GM10248 (cell line): Measurements from ENCODE around the gene HSF5.
A peak's percentile ranks its signal among the peaks of the same experiment; 100 is the strongest.

Experiments
- CTCF ChIA-PET: fragments of 300-600 bp; sonication (Branson Sonifier 250); formaldehyde crosslinking; extraction: SDS; loops from one replicate; lab custom pipeline; 2021; ENCODE audit warnings: antibody characterized with exemption; lab: Yijun Ruan, JAX
- POLR2A ChIA-PET: fragments of 350-650 bp; sonication (Branson Sonifier 250); formaldehyde crosslinking; extraction: SDS; loops from one replicate; lab custom pipeline; 2020; ENCODE audit warnings: antibody characterized with exemption; lab: Yijun Ruan, JAX
- DNase-seq: peaks from one replicate; pipeline ENCODE4 v3.0.0; 2012; ENCODE audit errors: extremely low spot score
- CTCF ChIP-seq: IDR thresholded peaks from 2 replicates; pipeline ENCODE4 v1.5.1; 2012; ENCODE audit warnings: mild to moderate bottlenecking, low read depth; ENCODE audit errors: extremely low read depth, missing control alignments, control extremely low read depth

The HSF5 gene

DNA sequence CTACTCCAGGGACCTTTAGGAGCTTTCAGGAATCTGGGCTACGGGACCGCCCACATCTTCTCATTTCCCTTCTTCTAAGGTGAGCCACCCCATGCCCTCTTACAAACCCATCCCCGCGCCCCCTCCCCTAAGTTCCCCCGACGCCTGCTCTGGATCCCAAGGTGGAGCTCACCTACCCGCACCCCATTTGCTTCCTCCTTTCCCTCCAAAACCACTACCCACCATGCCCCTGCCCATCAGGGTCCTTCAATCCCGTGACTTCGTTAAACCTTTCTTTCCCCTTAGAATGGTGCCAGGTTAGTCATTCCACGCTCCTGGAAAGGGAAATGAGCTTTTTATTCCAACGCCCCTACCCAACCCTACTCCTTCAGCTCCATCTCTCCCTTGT, 26.6 kb upstream of the HSF5 start:
- TF ChIP-seq CTCF = no peak
- no peak for DNase-seq
- ChIA-PET POLR2A (interaction anchor here (1.5 kb wide), 2 partner anchors 9 to 116 kb away, joined by 4 to 15 read pairs; no protein-coding TSS in a partner anchor), CTCF (interaction anchor here (0.8 to 1.3 kb wide), 4 partner anchors 13 to 267 kb away, joined by 3 to 4 read pairs (median 4); partner anchors contain the start of gene RNF43)

DNA sequence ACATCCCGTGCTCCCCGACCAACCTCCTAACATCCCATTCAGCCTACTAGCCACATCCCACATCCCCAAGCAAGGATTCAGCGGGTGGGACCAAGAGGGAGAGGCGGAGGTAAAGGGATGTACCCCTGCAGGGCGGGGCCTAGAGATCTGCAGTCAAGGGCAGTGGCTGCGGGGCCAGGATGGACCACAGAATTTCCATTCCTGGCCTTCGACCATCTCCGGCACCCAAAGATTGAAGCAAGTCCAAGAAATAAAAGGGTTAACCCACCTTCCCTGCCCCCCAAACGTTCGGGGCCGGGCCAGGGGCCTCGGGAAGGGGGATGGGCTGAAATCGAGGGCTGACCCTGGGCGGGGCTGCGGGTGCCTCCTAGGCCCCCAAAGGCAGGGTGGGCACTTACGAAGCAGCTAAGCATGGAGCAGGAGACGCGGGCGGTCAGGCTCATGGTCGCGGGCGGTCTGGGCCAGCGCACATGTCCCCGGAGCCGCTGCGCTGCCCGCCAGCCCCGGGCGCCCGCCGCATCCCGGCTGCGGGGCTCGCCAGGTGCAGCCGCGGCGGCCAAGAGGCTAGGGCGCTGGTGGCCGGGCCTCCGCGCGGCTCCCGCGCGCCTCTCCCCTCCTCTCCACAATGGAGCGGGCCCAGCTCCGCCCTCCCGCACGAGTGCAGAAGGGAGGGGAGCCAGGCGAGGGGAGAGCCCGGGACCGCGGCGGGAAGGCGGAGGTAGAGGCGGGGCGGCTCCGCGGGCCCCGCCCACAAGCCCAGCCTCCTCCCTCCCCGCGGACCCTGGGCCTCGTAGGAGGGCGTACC, 26.0 kb upstream of the HSF5 start, which contains the start of gene MTMR4:
MTMR4 (minus strand) TSS at position 674 of the 805 bp plus-strand sequence; CDS start at position 443, 231 bp downstream.
- CTCF ChIA-PET = interaction anchor here (0.8 to 1.7 kb wide), 8 partner anchors 9 to 491 kb away, joined by 3 to 9 read pairs (median 4); partner anchors contain the start of gene RNF43

DNA sequence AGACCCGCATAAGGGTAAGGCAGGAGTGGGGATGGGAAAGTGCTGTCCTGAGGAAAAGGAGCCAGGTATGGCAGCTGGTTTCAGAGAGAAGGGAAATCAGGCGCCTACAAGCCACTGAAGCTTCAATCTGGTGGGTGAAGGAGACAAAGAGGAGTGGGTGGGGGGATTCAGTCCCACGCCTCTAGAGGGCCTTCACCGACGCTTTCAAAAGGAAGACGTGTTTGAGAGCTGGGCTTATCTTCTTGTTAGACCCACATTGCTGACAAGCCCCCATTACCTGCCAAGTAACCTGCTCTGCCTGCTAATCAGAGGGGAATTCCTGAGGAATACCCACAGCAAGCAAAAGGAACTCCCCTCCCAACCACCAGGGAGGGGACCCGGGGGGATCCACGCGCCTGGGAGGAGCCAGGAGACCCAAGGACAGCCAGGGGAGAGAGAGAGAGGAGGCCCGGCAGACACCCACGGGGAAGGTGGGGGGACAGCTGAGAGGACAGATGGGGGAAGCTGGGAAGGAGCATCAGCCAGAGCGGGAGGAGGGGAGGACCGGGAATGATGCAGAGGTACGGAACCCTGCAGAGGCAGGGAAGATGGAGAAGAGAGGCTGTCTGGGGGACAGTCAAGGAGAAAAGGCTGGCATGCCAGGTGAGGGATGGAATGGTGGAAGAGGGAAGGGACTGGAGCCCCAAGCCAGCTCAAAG, 25.2 kb upstream of the HSF5 start:
- no peak for TF ChIP-seq CTCF
- POLR2A ChIA-PET = no interaction called here
- peak; percentile 51 for DNase-seq
- CTCF ChIA-PET = interaction anchor here (1.0 to 1.7 kb wide), 5 partner anchors 8 to 491 kb away, joined by 3 to 9 read pairs (median 4); no protein-coding TSS in a partner anchor

More for the DNA sequence above, 26.0 kb upstream of the HSF5 start, which contains the start of gene MTMR4:
- no peak for TF ChIP-seq CTCF
- POLR2A ChIA-PET = interaction anchor here (0.5 to 1.5 kb wide), 4 partner anchors 8 to 701 kb away, joined by 3 to 15 read pairs (median 4); no protein-coding TSS in a partner anchor
- DNase-seq = peak; percentile 91

- CTCF ChIA-PET = interaction anchor here (1.3 to 1.5 kb wide), 2 partner anchors 25 to 68 kb away, joined by 3 read pairs; no protein-coding TSS in a partner anchor
- no peak for TF ChIP-seq CTCF
- DNase-seq = no peak
- POLR2A ChIA-PET = no interaction called here
Observed at GRCh38 chr17:58510075-58510474, 21.9 kb upstream of the HSF5 start.

GRCh38 chr17:58508341-58509067, 20.3 kb upstream of the HSF5 start:
- no peak for DNase-seq
- POLR2A ChIA-PET = no interaction called here
- no peak for TF ChIP-seq CTCF
- CTCF ChIA-PET = interaction anchor here (1.2 kb wide), 1 partner anchor 79 kb away, joined by 3 read pairs; no protein-coding TSS in a partner anchor
